Endothelial cell (in vitro differentiated cells): ENCODE measurements around the gene TTLL8. TPM values are rescaled to one million over a fixed set of nuclear protein-coding genes. Genes with fewer than 3 reads are reported as not detected.

Experiments
- DNase-seq: peaks from one replicate; pipeline ENCODE4 v3.0.0; 2021; ENCODE audit warnings: low spot score
- H3K27ac Mint-ChIP-seq: one replicate; pipeline ENCODE4 v1.8.0; 2021; ENCODE audit warnings: mixed read lengths, inconsistent platforms; ENCODE audit not compliant: unreplicated experiment
- H3K27me3 Mint-ChIP-seq: one replicate; pipeline ENCODE4 v1.8.0; 2021; ENCODE audit warnings: mild to moderate bottlenecking, moderate library complexity, mixed read lengths, inconsistent platforms; ENCODE audit not compliant: unreplicated experiment
- H3K36me3 Mint-ChIP-seq: one replicate; pipeline ENCODE4 v1.8.0; 2021; ENCODE audit warnings: mild to moderate bottlenecking, low read depth, mixed read lengths, inconsistent platforms; ENCODE audit not compliant: unreplicated experiment
- H3K4me1 Mint-ChIP-seq: one replicate; pipeline ENCODE4 v1.8.0; 2021; ENCODE audit warnings: mild to moderate bottlenecking, mixed read lengths, inconsistent platforms; ENCODE audit not compliant: unreplicated experiment
- H3K4me3 Mint-ChIP-seq: one replicate; pipeline ENCODE4 v1.8.0; 2021; ENCODE audit warnings: mild to moderate bottlenecking, mixed read lengths, inconsistent platforms; ENCODE audit not compliant: unreplicated experiment
- H3K9me3 Mint-ChIP-seq: one replicate; pipeline ENCODE4 v1.8.0; 2021; ENCODE audit warnings: mixed read lengths, inconsistent platforms; ENCODE audit not compliant: unreplicated experiment
- total RNA-seq: library from RNA; stranded (reverse); fragmentation: NEBNext Ultra II Directional; extraction: Animal tissue kit (Norgen Biotek cat#: 25700); gene quantifications from one replicate; pipeline ENCODE4 v1.2.1, GENCODE V29; 2021; ENCODE audit not compliant: unreplicated experiment
- TF ChIP-seq, protein P1 (sequence below): fragments of 200-600 bp; sonication (generic); IDR thresholded peaks from one replicate; pipeline ENCODE4 v1.5.0; 2021; ENCODE audit warnings: antibody characterized with exemption; ENCODE audit not compliant: unreplicated experiment

Gene TTLL8
- total RNA-seq, 1 donor from 2014 or later, result not detected

DNA sequence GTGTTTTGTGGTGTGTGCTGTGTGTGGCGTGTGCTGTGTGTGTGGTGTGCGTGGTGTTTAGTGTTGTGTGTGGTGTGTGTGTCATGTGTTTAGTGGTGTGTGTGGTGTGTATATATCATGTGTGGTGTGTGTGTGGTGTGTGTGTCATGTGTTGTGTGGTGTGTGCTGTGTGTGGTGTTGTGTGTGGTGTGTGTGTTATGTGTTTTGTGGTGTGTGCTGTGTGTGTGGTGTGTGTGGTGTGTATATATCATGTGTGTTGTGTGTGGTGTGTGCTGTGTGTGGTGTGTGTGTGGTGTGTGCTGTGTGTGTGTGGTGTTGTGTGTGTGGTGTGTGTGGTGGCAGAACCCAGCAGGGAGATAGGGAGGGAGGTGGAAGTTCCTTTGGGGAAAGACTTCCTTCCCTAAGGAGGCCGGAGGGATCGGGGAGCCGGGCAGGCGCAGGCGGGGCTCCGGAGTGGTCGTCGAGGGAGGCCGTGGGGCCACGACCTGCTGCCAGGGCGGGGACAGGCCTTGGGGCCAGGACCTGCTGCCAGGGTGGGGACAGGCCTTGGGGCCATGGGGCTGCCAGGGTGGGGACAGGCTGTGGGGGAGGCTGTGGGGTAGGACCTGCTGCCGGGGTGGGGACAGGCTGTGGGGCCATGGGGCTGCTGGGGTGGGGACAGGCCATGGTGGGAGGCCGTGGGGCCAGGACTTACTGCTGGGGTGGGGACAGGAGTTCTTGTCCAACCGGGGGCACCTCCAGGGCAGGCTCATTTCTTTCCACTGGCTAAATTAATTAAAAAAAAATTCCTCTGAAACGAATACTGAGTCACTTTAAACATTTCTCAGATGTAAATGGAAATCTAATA, 82.3 kb downstream of the TTLL8 start:
- Mint-ChIP-seq H3K27ac (peak overlapping the region; percentile 78), H3K4me3 (peak overlapping the region; percentile 86), H3K9me3 (peaks cover 8% of the 10 kb centered on the region), H3K4me1 (peaks cover 13% of the 10 kb centered on the region), H3K36me3 (peaks cover 4% of the 10 kb centered on the region), H3K27me3 (peaks cover 8% of the 10 kb centered on the region)
- TF ChIP-seq, protein P1, sequence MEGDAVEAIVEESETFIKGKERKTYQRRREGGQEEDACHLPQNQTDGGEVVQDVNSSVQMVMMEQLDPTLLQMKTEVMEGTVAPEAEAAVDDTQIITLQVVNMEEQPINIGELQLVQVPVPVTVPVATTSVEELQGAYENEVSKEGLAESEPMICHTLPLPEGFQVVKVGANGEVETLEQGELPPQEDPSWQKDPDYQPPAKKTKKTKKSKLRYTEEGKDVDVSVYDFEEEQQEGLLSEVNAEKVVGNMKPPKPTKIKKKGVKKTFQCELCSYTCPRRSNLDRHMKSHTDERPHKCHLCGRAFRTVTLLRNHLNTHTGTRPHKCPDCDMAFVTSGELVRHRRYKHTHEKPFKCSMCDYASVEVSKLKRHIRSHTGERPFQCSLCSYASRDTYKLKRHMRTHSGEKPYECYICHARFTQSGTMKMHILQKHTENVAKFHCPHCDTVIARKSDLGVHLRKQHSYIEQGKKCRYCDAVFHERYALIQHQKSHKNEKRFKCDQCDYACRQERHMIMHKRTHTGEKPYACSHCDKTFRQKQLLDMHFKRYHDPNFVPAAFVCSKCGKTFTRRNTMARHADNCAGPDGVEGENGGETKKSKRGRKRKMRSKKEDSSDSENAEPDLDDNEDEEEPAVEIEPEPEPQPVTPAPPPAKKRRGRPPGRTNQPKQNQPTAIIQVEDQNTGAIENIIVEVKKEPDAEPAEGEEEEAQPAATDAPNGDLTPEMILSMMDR, result no peak
- peak; percentile 11 for DNase-seq

DNA sequence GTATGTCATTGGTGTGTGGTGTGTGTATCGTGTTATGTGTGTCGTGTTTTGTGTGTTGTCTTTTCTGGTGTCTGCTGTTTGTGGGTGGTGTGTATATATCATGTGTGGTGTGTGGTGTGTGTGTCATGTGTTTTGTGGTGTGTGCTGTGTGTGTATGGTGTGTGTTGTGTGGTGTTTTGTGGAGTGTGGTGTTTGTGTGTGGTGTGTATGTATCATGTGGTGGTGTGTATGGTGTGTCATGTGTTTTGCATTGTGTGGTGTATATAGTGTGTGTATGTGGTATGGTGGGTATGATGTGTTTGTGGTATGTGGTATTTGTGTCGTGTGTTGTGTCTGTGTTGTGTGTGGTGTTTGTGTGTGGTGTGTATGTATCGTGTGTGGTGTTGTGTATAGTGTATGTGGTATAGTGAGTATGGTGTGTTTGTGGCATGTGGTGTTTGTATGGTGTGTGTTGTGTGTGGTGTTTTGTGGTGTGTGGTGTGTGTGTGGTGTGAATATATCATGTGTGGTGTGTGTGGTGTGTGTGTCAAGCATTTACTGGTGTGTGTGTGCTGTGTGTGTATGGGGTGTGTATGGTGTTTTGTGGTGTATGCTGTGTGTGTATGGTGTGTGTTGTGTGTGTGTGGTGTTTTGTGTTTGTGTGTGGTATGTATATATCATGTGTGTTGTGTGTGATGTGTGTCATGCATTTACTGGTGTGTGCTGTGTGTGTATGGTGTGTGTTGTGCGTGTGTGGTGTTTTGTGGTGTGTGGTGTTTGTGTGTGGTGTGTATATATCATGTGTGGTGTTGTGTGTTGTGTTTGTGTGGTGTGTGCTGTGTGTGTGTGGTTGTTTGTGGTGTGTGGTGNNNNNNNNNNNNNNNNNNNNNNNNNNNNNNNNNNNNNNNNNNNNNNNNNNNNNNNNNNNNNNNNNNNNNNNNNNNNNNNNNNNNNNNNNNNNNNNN, 84.8 kb downstream of the TTLL8 start:
- Mint-ChIP-seq H3K4me1 (peaks cover 16% of the 10 kb centered on the region), H3K4me3 (no peak overlapping the region)

DNA sequence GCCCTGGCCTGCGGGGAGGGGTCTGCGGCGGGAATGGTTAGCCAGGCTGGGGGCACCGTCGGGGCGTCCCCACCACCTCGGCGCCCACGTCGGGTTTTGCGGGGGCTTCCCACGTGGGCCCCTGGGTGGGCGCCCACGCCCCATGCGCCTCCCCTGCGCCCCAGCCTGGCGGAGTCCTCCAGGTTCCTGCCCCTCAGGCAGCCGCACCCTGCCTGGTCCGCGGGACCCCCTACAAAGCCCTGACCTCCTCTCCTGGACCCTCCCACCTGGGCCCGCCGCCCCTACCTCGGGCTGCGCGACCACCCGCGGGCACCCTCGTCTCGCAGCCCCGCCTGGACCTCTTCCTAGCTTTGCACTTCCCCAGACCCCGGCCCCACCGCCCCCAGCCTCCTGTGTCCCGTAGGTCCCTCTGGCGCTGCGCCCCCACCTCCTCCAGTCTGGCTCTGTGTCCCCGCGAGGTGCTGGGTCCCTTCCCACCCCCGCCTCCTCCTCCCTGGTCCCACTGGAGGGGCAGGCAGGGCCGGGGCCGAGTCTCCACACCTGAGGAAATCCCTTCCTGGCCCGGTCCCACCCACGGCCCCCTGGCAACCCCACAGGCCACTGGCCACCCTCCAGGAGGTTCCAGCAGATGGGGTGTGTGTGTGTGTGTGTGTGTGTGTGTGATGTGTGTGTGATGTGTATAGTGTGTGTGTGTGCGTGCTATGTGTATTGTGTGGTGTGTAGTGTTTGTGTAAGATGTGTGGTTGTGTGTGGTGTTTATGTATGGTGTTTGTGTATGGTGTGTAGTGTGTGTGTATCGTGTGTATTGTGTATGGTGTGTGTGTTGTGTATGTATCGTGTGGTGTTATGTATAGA, 85.7 kb downstream of the TTLL8 start:
- peak; percentile 11 for DNase-seq
- no peaks in the 10 kb centered on the region for H3K9me3 Mint-ChIP-seq
- H3K27me3 Mint-ChIP-seq, result peaks cover 22% of the 10 kb centered on the region
- H3K4me1 Mint-ChIP-seq, result peaks cover 16% of the 10 kb centered on the region
- H3K36me3 Mint-ChIP-seq, result peaks cover 8% of the 10 kb centered on the region
- H3K27ac Mint-ChIP-seq, result no peak overlapping the region
- TF ChIP-seq, protein P1, result no peak
- H3K4me3 Mint-ChIP-seq, result no peak overlapping the region

More for the DNA sequence above, 84.8 kb downstream of the TTLL8 start:
- Mint-ChIP-seq H3K9me3 (no peaks in the 10 kb centered on the region), H3K27me3 (peaks cover 23% of the 10 kb centered on the region), H3K36me3 (peaks cover 8% of the 10 kb centered on the region), H3K27ac (no peak overlapping the region)
- DNase-seq, result no peak
- TF ChIP-seq, protein P1, result no peak

DNA sequence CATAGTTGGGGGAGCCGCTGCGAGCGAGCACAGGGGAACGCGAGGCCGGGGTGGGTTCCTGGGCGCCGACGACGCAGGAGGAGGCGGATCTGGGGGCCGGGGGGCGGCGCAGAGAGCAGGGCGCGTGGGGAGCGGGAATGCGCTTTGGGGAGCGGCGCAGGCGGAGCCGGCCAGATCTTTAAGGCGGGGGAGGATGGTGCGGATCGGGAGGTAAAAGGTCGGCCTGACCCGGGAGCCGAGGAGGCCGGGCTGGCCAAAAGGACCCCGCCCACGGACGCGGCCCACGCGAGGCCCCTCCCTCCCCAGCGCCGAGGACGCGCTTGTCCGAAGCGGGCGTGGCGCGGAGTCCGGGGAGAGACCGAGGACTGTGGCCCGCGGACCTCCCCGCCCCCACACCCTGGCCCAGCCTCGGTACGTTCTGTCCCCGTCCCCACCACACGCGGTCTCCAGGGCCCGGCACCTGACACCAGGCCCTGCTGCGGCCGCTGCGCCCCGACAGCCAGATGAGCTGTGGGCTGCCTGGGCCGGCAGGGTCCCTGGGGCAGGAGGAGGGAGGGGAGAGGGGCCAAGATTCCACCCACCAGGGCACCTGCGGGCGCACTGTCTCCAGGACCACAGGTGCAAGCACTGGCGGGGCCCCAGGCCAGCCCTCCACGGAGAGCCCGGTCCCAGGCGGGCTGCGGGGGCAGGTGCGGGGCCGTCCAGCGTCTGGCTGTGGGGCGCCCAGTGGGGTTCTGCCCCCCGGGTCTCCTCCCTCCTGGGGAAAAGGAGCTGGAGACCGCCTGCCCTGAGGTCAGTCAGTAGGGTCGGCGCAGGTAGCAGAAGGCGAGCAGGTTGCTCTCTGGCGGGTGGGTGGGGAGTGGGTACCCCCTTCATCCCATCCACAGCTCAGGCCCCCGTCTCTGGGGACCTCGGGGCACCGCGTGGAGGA, 86.6 kb downstream of the TTLL8 start:
- DNase-seq, result peak; percentile 23
- peaks cover 8% of the 10 kb centered on the region for H3K36me3 Mint-ChIP-seq
- no peak overlapping the region for H3K4me3 Mint-ChIP-seq
- H3K27ac Mint-ChIP-seq, result no peak overlapping the region
- peaks cover 22% of the 10 kb centered on the region for H3K27me3 Mint-ChIP-seq
- H3K4me1 Mint-ChIP-seq, result peaks cover 13% of the 10 kb centered on the region
- TF ChIP-seq, protein P1, result no peak
- H3K9me3 Mint-ChIP-seq, result no peaks in the 10 kb centered on the region
